Motor neuron (in vitro differentiated cells): ENCODE measurements around the gene MEA1. TPM values are rescaled to one million over a fixed set of nuclear protein-coding genes. Genes with fewer than 3 reads are reported as not detected.

ENCODE experiments used
- ATAC-seq, 8 experiments: fragments of 200-7000 bp; cut with Tn5 transposase; replicated peaks in 6 of 8; 2 replicates each; pipeline ENCODE4 v1.8.0; 2021; ENCODE audit warnings: mild to moderate bottlenecking in 8 of 8, moderate library complexity in 8 of 8
- H3K27ac ChIP-seq, 2 donors: fragments of 250-450 bp; sonication (Bioruptor Pico); 2 replicates each; pipeline ENCODE4 v1.9.0; 2021; ENCODE audit warnings: antibody characterized with exemption in 2 of 2, mild to moderate bottlenecking in 2 of 2, moderate library complexity in 1 of 2
- H3K4me1 ChIP-seq, 2 donors: fragments of 250-450 bp; sonication (Bioruptor Pico); replicated peaks in 1 of 2; 2 replicates each; pipeline ENCODE4 v1.6.1; 2021; ENCODE audit warnings: antibody characterized with exemption in 2 of 2, mild to moderate bottlenecking in 2 of 2, moderate library complexity in 1 of 2
- H3K4me3 ChIP-seq, 5 donors: fragments of 250-450 bp; sonication (Bioruptor Pico); 2 replicates each; pipeline ENCODE4 v1.9.0; 2021; ENCODE audit warnings: antibody characterized with exemption in 5 of 5, mild to moderate bottlenecking in 5 of 5, moderate library complexity in 4 of 5
- WGBS, 10 experiments: fragments of 450-650 bp; shearing (Covaris generic); methylation state at CpG; one replicate each; pipeline ENCODE4 v1.0.0; 2022; 5-methylcytosine and 5-hydroxymethylcytosine counted together
- in situ Hi-C, 9 experiments: fragments of 400-800 bp; cut with MboI; loops; one replicate each; pipeline ENCODE4 v1.15.0; 2021; ENCODE audit warnings: low sequenced_read_pairs in 9 of 9, low pct_unique_long_range_greater_than_20kb in 2 of 9; ENCODE audit not compliant: unreplicated experiment in 9 of 9
- total RNA-seq, 8 experiments: library from RNA; unstranded; fragments of 300-600 nt; gene quantifications; 2 replicates each; pipeline versions ENCODE4 v1.2.3 to v1.2.4, GENCODE V29; 2022

The MEA1 gene
- total RNA-seq, 8 experiments from 2014 or later: 47.7 to 111 (median 72.7) TPM

DNA sequence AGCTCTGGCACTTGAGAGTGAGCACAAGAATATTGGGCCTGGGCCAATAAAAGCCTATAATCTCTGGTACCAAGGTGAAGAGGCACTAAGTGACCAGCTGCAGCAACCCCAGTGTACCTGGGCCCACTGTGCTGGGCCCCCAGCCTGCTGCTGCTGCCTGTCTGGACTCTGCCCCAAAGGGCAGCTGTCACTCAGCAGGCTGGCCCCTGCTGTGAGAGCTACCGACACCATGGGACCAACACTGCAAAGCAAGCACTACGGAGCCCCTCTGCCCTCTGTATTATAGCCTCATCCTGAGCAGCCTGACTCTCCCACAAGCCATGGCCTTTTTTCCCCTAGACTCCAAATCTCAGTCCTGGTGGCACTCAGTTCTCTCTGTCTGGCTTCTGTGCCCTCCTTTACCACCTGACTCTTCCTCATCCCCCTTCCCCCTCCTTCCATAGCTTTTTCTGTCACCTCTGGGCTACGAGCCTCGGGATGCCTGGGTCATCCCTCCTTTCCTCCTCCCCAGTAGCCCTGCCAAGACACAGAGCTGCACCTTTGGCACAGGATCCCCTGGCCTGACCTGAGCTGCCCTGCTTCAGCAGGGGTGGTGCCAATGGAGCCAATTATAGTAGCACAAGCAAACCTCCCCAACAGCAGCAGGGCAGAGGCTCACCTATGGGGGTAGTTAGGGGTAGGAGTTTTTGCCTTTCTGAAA lies 21.9 kb upstream of the MEA1 start:
- Histone ChIP-seq H3K4me3 (no peak overlapping the region), H3K27ac (no peak overlapping the region), H3K4me1 (no peaks in the 10 kb centered on the region)
- 63 to 92% (median 80%) methylated on average over 1 to 4 of the region's 4 CpGs; no CpG with 5 or more reads in 3 of the 10 experiments for whole genome bisulfite sequencing, 10 experiments
- in situ Hi-C loops: no loop called here
- ATAC-seq: peak in 2 of 8 experiments; percentile 12 to 26

DNA sequence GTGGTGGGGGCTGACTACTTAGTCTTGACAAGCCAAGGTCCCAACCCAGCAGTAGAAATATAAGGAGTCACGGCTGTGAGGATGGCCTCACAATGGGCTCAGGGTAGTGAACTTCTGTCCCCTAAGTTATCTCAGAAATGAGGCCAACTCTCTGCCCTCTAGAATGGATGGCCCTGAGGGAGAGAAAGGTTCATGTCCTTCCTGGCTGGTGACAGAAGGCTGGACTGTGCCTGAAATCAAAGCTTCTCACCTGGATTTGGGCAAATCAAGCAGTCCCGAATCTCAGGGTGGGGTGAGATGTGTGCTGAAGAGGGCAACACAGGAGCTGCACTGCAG lies 20.4 kb upstream of the MEA1 start:
- H3K4me1 ChIP-seq: no peaks in the 10 kb centered on the region
- no peak overlapping the region for H3K4me3 ChIP-seq
- in situ Hi-C loops: no loop called here
- no peak overlapping the region for H3K27ac ChIP-seq
- 38 to 100% (median 80%) methylated on average over 1 of the region's 2 CpGs; no CpG with 5 or more reads in 6 of the 10 experiments for WGBS, 10 experiments
- ATAC-seq: no peak

DNA sequence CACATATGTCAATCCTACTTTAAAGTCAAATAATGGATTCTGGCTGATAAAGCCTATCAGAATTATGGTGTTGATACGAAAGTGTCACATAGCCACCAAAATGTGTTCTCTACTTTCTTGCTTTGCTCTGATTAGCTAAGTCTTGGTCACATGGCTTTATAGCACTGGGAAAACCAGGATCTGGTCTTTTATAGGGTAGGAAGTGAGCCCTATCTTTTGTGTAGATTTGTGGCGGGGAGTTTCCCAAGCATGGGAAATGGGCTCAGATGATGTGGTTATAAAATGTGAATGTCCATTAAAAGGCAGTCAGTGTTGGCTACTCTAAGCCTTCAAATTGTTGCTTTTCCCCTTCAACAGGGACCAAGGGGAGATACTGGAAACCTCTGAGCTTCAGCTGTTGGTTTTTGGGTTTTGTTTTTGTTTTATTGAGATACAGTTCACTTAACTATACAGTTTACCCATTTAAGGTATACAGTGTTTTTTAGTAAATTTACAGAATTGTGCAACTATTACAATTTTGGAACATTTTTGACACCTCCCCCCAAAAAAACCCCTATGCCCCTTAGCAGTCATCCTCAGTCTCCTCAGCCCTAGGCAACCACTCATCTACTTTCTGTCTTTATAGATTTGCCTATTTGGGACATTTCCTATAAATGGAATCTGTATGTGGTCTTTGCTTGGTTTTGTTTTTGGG lies 19.9 kb upstream of the MEA1 start:
- in situ Hi-C loops: no loop called here

DNA sequence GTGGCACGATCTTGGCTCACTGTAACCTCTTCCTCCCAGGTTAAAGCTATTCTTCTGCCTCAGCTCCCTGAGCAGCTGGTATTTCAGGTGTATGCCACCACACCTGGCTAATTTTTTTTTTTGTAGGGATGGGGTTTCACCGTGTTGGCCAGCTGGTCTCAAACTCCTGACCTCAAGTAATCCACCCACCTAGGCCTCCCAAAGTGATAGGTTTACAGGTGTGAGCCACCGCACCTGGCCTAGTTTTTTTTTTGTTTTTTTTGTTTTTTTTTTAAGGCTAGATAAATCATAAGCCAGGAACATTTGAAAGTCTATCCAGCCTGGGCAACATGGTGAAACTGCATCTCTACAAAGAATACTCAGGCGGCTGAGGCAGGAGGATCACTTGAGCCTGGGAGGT lies 18.6 kb upstream of the MEA1 start:
- 86 to 100% (median 90%) methylated on average over 1 to 4 of the region's 4 CpGs; no CpG with 5 or more reads in 1 of the 10 experiments for WGBS, 10 experiments
- Histone ChIP-seq H3K4me1 (no peaks in the 10 kb centered on the region), H3K4me3 (no peak overlapping the region), H3K27ac (no peak overlapping the region)
- in situ Hi-C loops: no loop called here
- no peak for ATAC-seq

More for the DNA sequence above, 19.9 kb upstream of the MEA1 start:
- no peak overlapping the region for H3K27ac ChIP-seq
- WGBS, 10 experiments: 71 to 100% (median 90%) methylated on average over 1 to 2 of the region's 2 CpGs; no CpG with 5 or more reads in 3 of the 10 experiments
- H3K4me3 ChIP-seq: no peak overlapping the region
- no peak for ATAC-seq
- no peaks in the 10 kb centered on the region for H3K4me1 ChIP-seq

DNA sequence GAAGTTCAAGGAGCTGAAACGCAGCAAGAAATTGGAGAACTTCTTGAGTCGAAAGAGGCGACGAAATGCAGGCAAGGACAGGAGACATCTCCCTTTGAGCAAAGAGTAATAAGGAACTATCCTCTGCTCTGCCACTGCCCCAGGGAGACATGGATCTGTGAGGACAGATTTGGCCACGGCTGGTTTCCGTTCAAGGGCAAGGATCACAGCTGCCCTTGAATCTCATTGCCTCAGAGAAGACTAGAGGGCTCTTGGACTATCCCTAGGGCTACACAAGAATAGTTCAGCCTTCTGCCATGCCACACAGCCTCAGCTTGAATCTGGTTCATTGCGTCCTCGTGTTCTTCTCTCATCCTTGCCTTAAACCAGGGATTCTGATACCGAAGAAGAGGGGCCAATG lies 15.4 kb upstream of the MEA1 start:
- WGBS, 10 experiments: 84 to 100% (median 95%) methylated on average over 1 to 9 of the region's 9 CpGs; no CpG with 5 or more reads in 4 of the 10 experiments
- no peak for ATAC-seq
- no peaks in the 10 kb centered on the region for H3K4me1 ChIP-seq
- in situ Hi-C loops: no loop called here
- no peak overlapping the region for H3K4me3 ChIP-seq
- no peak overlapping the region for H3K27ac ChIP-seq

DNA sequence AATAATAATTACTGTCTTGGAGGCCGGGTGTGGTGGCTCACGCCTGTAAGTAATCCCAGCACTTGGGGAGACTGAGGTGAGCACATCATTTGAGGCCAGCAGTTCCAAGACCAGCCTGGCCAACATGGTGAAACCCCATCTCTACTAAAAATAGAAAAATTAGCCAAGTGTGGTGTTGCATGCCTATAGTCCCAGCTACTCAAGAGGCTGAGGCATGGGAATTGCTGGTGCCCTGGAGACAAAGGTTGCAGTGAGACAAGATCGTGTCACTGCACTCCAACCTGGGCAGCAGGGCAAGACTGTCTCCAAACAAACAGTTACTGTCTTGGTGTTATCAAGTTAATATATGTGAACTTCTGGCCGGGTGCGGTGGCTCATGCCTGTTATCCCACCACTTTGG lies 12.6 kb upstream of the MEA1 start:
- Histone ChIP-seq H3K4me1 (peaks cover 9 to 10% of the 10 kb centered on the region in 2 donors), H3K27ac (no peak overlapping the region), H3K4me3 (no peak overlapping the region)
- in situ Hi-C loops: no loop called here
- 67 to 100% (median 91%) methylated on average over 1 to 3 of the region's 5 CpGs; no CpG with 5 or more reads in 2 of the 10 experiments for WGBS, 10 experiments
- ATAC-seq: no peak

DNA sequence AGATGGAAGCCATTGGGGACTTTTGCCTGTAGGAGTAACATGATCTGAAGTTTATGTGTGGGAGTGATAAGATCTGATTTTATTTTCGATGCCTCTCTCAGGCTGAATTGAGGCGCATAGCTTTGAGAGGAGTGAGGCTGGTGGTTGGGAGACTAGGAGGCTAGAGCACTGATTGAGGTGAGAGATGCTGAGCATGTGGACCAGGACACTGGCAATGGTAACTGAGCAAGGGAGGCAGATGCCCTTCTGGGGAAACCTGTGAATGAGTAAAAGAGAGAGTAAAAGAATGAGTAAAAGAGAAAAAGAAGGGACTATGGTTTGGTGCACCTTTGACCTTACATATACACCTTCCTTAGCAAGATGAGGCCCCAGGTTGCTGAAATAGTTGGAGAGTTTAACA lies 10.7 kb upstream of the MEA1 start:
- no peak overlapping the region for H3K27ac ChIP-seq
- ATAC-seq: no peak
- in situ Hi-C loops: loop anchor here in 1 of 9 experiments (25.0 kb wide), 1 partner anchor 112 kb away; the partner anchor contains the start of gene PTCRA
- WGBS, 10 experiments: 71 to 100% (median 90%) methylated on average over 1 to 2 of the region's 2 CpGs; no CpG with 5 or more reads in 1 of the 10 experiments
- peaks cover 15 to 19% of the 10 kb centered on the region in 2 donors for H3K4me1 ChIP-seq
- H3K4me3 ChIP-seq: no peak overlapping the region

DNA sequence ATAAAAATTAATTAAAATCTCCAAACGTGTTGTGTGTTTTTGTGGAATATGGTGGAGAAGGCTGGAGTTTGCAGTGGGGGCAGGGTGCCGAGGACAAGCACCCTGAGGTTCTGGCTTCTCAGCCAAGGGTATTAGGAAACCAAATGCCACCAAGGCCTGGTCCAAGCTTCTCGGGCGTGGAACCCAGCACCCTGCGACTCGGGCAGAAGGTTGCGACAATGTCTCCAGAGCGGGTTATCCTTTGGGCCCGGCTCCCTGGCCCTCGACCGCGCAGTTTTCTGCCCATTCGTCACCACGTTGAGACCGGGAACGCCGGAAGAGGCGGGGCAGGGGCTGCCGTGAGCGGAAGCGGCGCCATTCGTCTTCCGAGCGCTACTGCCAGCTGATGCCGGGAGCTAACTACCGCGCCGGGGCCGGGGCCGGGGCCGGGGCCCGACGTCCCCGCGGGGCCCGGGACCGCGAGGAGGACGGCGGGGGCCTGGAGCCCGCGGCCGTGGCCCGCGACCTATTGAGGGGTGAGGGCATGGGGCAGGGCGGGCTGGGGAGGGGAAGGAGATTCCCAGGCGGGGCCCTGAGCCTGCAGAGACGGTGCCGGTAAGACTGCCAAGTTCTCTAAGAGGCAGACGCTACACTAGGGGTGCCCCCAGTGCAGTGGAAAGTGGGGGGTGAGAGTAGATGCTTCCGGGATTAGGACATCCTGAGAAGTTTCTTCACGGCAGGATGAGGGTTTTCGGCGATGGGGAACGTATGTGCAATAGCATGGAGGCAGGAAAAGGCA lies 7.7 kb upstream of the MEA1 start, which contains the start of gene RRP36:
RRP36 (plus strand) TSS at position 354 of the 778 bp plus-strand sequence; CDS start at position 386, 32 bp downstream.
- in situ Hi-C loops: loop anchor here in 1 of 9 experiments (25.0 kb wide), 1 partner anchor 109 kb away; the partner anchor contains the start of gene PTCRA
- ATAC-seq: peak; percentile 88 to 95 (median 92)
- H3K4me3 ChIP-seq: peak within 1 kb of the TSS; percentile 51 to 95 (median 76)
- WGBS, 10 experiments: 0 to 4% (median 0%) methylated on average over 1 to 19 of the region's 56 CpGs; no CpG with 5 or more reads in 4 of the 10 experiments
- peaks cover 15 to 19% of the 10 kb centered on the region in 2 donors for H3K4me1 ChIP-seq
- H3K27ac ChIP-seq: peak within 1 kb of the TSS; percentile 88 to 91

DNA sequence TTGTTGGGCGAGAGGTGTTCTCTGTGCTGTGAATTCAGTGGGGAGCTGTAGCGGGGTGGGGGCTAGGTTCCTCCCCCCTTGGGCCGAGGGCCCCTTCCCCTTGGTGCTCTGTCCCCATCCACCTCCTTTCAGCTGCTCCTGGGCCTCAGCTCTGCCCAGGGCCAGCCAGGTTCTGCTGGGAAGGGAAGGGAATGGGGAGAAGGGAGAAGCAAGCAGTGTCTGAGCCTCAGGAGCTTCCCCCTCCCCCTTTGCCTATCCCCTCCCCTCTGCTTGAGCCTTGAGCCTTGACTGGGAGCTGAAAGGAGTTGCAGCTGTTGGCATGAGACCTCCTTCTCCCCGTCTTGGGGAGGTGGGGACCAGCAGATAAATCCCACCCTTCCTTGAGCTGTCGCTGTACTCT lies 7.1 kb upstream of the MEA1 start:
- peaks cover 15 to 19% of the 10 kb centered on the region in 2 donors for H3K4me1 ChIP-seq
- in situ Hi-C loops: loop anchor here in 1 of 9 experiments (25.0 kb wide), 1 partner anchor 109 kb away; the partner anchor contains the start of gene PTCRA
- peak overlapping the region; percentile 88 to 91 for H3K27ac ChIP-seq
- 10 to 100% methylated on average over 1 to 2 of the region's 5 CpGs; no CpG with 5 or more reads in 8 of the 10 experiments for WGBS, 10 experiments
- ATAC-seq: peak; percentile 12 to 64 (median 52)
- peak overlapping the region; percentile 51 to 95 (median 76) for H3K4me3 ChIP-seq

DNA sequence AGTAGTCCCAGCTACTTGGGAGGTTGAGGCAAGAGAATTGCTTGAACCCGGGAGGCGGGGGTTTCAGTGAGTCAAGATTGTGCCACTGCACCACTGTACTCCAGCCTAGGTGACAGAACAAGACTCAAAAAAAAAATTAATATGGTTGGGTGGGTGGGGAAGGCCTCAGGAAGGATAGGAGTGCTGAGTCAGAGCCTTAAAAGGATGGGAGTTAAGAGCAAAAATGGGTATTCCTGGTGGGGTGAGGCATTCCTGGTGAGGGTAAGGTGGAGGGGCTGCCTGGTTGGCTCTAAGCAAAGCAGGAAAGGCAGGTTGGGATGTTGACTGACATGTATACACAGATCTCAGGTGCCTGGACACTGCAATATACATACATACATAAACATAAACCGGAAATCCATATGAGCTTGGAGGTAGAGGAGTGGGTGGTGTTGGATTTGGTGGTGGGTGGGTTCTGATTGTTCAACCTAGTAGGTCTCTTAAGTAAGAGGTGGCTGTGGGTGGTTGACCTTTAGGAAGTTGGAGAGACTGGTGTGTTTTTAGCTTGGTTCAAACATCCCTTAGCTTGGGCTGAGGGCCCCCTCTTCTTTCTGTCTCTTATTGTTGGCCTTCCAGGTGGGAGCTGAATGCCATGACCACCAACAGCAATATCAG lies 6.4 kb upstream of the MEA1 start:
- in situ Hi-C loops: loop anchor here in 1 of 9 experiments (25.0 kb wide), 1 partner anchor 108 kb away; the partner anchor contains the start of gene PTCRA
- no peak overlapping the region for H3K4me3 ChIP-seq
- ATAC-seq: no peak
- 83 to 100% (median 100%) methylated on average over 1 to 3 of the region's 3 CpGs; no CpG with 5 or more reads in 4 of the 10 experiments for WGBS, 10 experiments
- H3K4me1 ChIP-seq: peaks cover 17 to 19% of the 10 kb centered on the region in 2 donors
- H3K27ac ChIP-seq: no peak overlapping the region

DNA sequence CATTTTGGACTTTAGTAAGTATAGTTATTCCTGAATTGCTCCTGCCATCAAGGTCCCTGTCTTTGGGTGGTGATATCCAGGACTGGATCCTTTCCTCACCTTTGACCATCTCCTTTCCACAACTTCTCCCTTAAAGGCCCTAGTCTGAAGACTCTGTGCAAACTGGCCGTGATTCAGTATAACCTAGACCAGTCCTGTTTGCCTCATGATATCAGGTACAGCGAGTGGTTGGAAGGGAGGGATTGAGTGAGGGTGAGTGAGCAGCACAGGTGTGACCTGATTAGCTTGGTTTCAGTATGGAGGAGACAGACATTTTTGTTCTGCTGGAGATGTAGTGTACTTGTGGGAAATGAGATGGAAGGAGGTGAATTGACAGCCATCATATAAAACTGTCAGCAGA lies 5.4 kb upstream of the MEA1 start:
- 83 to 100% (median 100%) methylated on average over 1 to 2 of the region's 2 CpGs; no CpG with 5 or more reads in 2 of the 10 experiments for WGBS, 10 experiments
- ATAC-seq: no peak
- H3K4me1 ChIP-seq: peaks cover 19 to 22% of the 10 kb centered on the region in 2 donors
- no peak overlapping the region for H3K27ac ChIP-seq
- in situ Hi-C loops: loop anchor here in 1 of 9 experiments (25.0 kb wide), 1 partner anchor 107 kb away; the partner anchor contains the start of gene PTCRA
- H3K4me3 ChIP-seq: no peak overlapping the region

DNA sequence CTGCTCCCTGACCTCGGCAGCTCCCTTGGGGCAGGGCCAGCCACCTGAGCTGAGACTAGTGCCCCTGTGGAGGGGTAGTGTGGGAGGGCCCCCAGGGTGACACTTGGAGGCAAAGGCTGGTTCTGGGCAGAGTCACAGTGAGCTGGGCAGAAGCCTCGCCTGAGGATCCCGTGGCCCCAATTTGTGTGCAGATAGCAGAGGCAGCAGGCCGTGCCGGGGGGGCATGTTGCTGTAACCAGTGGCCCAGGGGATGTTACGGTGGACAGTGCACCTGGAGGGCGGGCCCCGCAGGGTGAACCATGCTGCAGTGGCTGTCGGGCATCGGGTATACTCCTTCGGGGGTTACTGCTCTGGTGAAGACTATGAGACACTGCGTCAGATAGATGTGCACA lies 3.2 kb upstream of the MEA1 start:
- H3K27ac ChIP-seq: no peak overlapping the region
- H3K4me1 ChIP-seq: peaks cover 15 to 18% of the 10 kb centered on the region in 2 donors
- in situ Hi-C loops: loop anchor here in 1 of 9 experiments (25.0 kb wide), 1 partner anchor 105 kb away; the partner anchor contains the start of gene PTCRA
- ATAC-seq: no peak
- H3K4me3 ChIP-seq: no peak overlapping the region
- WGBS, 10 experiments: 80 to 100% (median 100%) methylated on average over 1 to 3 of the region's 12 CpGs; no CpG with 5 or more reads in 4 of the 10 experiments
